Islet of Langerhans (tissue), 1 donor: ENCODE data around the gene SCO2.

Experiments used
- FAIRE-seq: peaks from one replicate; lab custom pipeline; 2011; peaks lifted over from hg19 to GRCh38; lab: Jason Lieb, UNC

Gene SCO2, protein sequence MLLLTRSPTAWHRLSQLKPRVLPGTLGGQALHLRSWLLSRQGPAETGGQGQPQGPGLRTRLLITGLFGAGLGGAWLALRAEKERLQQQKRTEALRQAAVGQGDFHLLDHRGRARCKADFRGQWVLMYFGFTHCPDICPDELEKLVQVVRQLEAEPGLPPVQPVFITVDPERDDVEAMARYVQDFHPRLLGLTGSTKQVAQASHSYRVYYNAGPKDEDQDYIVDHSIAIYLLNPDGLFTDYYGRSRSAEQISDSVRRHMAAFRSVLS

DNA sequence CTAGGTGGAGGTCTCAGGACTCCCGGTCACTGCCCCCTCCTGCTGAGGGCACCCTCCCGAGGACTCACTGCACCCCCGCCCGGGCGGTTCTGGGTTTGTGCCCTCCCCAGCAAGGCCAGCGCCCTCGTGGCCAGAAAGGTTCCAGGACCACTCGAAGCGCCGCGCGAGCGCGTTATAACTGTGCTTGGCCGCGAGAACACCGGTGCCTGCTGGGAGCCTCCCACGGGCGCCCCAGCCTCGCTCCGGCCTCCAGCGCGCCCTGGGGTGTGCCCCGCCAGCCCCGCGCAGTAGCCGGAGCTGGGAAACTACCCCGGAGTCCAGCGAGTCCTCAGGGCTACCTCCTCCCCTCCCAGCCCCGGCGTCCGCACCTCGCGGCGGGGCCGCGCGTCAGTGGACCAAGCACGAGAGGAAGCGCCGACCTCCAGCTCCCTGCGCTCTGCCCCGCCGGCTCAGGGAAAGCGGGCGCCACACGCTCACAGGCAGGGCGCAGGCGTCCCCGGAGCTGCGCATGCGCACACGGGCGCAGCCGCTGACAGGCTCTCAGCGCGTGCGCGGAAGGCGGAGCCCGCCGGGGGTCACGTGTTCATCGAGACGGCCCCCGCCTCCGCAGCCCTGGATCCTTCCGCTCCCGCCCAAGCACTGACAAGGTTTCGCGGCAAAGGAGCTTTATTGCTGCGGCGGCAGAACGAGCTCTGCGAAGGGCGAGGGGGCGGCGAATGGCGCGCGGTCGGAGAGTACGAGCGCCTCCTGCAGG lies at the start of gene SCO2:
TSS of gene SCO2 (minus strand) at position 495 of the 754 bp plus-strand sequence. CDS start 1,187 bp downstream, outside the sequence.
- no peak for FAIRE-seq

DNA sequence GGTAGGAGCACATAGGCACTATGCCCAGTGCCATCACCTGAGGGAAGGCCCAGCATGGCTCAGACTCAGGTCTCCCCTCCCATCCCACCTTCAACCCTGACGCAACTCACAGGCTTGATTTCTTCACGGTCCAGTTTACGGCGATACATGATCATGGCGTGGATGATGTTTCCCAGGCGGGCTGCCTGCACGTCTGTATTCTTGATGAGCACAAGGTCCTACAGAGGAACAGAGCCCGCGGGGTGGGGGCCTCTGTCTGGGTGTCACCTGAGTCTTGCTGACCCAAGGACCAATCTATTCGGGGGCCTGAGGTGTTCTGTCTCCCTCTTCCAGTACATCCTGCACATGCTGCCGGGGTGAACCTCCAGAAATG lies 49.0 kb upstream of the SCO2 start:
- no peak for FAIRE-seq

DNA sequence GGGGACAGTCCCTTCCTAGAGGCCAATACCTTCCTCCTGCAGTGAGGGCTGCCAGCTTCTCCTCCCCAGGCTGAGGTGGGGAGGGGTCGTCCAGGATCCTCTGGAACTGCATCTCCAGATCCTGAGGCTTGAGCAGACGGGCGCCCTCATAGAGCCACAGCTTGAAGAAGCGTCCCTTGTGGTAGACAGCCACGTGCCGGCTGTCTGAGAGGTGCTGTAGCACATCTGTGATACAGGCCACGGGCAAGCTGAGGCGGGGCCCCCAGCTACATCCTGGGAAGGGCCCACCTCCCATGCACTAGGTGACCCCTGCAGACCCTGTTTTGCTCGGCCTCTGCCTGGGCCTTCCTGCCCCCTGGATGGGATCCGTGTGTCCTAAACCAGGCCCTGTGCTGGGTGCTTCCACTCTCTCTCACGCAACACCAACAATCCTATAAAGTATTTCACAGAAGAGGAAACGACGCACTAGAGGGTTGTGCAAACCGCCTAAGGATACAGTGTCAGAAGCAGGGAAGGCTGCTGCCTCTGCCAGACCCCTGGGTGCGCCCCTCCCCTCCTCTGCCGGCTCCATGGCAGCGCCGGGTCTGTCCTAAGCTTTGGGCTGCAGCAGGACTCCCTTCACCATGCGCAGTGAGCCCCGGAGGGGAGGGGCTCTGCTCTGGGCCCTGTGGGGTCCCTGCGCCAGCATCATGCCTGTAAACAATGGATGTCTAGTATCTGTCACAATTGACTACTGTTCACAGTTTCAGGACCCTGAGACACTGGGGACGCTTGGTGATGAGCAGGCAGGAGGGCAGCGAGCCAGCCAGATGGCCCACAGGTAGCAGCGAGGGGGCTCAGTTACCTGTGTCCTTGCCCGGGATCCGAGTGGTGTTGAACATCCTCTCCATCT lies 48.3 kb upstream of the SCO2 start:
- FAIRE-seq = no peak

DNA sequence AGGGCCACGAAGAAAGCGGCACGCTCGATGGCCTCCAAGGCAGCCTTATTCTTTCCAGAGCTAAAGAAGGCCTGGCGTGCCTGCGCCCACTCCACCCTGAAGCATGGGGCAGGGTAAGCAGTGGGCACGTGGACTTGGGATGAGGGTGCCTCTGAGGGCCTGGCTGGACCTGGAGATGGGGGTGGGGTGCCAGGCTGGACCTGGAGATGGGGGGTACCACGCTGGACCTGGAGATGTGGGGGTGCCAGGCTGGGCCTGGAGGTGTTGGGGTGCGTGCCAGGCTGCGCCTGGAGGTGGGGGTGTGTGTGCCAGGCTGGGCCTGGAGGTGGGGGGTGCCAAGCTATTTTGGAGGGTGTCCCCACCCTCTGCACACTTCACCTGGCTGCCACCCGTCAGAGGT lies 47.6 kb upstream of the SCO2 start:
- no peak for FAIRE-seq

DNA sequence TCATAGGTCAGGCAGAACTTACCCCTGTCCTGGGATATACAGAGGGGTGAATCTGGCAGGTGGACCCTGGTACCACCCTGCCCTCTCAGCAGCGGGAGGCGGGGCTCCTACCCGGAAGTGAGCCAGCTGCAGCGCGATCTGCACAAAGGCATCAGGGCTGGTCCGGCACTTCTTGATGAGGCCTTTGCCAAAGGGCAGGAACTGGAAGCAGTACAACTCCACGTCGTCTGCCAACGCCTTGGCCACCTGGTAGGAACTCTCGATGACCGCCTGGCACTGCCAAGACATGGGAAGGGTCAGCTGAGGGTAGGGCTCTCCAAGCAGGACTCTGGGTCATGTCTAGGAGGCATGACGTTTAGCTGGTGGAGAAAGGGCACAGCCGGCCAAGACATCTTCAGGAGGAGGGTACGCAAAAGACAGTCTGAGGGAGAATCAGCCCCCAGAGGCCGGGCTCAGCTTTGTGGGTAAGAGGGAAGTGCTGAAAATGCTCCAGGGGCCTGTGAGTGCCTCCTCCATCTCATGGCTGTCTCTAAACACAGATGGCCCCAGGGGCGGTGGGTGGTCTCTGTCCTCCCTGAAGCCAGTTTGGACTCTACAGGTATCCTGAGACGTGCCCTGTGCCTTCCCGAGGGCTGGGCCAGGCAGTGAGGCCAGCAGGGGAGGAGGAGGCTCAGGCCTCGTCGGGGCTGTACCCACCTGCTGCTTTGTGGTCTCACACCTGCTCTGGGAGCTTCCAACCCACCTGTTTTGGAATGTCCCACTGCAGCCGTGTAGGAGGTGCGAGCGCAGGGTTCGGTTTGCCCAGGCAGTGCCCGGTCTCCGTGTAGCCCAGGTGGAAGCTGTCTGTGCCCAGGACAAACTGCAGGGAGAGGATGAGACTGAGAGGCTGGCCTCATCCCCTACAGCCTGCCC lies 46.1 kb upstream of the SCO2 start:
- FAIRE-seq = no peak

DNA sequence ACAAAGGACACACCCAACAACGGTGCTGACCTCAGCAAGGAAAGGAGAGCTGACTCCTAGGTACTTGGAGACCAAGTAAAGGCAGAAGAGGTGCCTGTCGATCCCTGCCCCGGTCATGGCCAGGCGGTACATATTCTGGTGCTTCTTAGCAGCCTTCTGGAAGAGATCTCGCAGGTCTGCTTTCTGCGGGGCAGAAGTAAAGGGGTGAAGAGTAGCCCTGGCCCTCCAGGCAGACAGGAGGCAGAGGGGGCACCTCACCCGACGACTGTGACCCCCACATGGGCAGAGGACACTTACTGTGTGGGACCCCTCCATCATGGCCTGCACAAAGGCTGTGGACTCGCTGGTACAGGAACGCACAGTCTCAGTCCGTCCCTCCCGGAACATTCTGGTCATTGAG lies 45.5 kb upstream of the SCO2 start:
- FAIRE-seq = no peak

DNA sequence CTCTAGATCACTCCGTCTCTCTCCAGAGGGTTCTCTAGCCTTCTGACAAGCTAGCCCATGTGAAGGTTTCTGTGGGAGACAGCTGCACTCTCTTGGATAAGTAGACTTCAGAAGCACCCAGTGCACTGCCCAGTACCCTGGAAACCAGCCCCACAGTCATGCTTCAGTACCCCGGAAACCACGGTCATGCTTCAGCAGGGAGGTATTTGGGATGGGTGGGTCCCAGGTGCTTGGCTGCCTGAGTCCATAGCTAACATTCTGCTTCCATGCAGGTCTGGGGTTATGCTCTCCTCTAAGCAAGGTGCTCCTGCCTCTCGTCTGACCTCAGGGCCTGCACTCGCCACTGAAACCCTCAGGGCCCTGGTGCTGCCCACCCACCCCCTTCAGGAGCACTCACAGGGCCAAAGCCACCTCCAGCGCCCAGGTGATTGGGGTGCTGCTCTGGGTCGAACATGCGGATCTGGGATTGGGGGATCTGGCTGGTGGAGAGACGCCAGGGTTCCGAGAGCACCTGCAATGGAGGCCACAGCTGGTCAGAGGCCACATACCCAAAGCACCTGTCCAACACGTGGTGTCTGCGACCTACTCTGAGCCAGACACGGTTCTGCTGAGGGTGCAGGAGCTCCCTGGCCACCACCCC lies 44.6 kb upstream of the SCO2 start:
- FAIRE-seq = no peak

DNA sequence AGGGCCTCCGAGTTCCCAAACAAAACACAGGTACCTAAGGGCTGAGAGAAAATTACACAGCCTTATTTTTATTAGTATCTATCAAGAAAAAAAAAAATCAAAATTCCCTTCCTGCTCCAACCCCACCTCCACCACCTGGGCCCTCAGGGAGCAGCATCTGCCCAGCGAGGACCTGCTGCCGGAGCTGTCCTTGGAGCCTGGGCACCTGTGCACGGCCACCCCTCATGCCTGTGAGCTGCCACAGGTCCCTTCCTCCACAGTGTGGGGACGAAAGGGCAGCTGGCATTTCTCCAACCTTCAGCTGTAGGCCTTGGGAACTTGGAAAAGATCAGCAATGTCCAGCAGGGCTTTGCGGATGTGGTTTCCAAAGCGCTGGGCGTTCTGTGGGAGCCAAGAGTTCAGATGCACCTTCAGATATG lies 43.7 kb upstream of the SCO2 start:
- no peak for FAIRE-seq

DNA sequence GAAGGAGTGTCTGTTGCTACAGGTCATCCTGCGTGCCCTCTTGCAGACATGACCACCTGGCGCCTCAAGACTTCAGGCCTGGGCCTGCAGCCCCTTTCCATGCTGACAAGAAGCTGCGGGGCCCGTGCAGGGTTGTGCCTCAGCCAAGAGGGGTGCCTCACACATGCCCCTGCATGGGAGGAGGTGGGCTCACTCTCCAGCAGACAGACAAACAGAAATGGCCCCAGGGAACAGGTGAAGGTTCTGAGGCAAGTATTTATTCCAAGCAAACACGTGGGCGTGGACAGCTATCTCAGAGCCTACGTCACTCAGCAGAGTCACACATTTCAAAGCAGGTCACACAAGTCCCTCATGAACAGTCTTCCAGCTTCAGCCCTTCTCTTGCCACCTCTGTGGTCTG lies 43.2 kb upstream of the SCO2 start:
- no peak for FAIRE-seq

DNA sequence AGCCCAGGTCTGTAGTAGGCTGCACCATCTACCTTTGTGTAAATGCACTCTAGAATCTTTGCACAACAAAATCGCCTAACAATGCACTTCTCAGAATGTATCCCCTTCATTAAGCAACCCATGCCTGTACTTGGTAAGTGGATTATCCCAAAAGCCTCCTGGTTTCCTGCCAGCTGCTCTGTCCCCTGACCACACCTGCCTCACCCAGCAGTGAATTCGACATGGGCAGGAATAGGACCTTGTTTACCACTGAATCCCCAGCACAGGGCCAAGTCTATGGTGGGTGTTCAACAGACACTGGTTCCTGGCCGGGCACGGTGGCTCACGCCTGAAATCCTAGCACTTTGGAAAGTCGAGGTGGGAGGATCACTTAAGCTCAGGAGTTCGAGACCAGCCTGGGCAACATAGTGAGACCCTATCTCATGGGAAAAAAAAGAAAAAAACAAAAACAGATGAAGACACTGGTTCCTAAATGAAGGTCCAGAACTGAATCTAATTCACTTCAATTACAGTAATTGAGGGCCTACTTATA lies 42.4 kb upstream of the SCO2 start:
- no peak for FAIRE-seq

DNA sequence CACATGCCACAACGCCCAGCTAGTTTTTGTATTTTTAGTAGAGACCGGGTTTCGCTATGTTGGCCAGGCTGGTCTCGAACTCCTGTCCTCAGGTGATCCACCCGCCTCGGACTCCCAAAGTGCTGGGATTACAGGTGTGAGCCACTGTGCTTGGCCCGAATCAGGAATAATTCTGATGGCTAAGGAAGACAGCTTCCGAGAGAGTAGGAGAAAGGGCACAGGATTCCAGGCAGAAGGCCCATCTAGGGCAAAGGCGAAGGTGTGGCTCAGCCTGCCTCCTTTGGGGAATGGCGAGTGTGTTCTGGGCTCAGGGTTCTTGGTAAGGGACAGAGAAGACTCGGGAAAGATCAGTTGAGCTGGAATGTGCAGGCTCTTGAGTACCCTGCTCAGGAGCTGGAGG lies 38.9 kb upstream of the SCO2 start:
- no peak for FAIRE-seq

DNA sequence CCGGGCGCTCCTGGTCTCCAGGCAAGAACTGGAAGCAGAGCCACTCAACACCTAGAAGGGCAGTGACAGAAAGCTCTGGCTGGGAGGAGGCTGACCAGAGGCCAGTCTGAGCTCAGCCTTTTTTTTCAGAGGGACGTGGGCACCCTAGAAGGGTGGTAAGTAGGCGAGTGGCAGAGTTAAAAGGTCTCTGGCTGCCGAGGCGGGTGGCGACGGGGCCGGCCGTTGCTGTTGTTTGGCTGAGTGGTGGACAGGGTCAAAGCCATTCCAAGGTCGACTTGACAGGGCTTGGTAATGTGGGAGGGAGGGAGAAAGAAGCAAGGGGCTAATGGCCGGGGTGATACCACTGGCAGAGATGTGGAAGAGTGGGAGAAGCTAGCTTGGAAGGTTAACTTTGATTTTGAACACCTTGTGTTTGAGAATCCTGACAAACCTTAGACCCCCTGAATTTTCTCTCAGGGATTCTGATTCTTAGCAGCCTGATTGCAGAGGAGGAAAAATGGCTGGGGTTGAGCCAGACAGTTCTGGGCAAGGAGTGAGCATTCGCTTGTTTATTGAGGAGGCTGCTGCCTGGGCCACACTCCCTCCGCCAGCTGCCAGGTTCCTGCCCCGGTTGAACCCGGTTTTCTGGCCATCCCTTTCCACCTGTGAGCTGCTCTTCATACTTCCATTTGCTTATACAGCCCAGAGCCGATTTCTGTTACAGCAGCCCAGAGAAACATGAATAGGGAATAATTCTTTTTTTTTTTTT lies 38.2 kb upstream of the SCO2 start:
- no peak for FAIRE-seq

DNA sequence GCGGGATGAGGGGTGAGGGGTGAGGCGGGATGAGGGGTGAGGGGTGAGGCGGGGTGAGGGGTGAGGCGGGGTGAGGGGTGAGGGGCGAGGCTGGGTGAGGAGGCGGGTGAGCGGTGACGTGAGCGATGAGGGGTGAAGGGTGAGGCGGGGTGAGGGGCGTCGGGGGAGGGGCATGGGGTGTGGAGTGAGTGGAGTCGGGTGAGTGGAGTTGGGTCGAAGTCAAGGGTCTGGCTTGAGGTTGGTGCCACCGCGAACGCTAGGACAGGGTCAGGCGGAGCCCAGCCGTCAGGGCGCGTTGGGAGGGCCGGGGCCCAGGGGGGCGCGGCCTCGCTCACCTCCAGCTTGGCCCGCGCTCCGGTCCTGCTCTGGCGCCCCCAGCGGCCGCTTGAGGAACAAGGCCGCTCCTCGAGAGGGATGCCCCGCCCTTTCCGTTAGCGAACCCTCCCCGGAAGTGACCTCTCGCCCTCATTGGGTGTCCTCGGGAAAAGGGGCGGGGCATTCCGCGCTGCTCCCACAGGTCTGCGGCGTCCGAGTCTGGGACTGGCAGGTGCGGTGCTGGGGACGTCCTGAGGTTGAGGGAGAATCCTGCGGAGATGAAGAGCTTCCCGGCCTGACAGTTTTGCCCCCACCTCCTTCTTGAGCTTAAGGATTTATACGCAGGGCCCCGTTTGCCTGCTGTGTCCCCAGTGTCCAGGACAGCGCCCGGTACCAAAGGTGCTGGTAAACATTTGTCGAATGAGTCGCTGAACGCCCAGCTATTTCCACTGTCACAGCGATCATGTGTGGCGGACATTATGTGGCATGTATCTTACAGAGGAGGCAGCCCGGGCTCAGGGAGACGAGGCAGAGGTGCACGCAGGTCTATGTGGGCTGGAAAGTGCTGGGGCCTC lies 37.4 kb upstream of the SCO2 start, which contains the start of gene SYCE3:
TSS of gene SYCE3 (minus strand) at position 397 of the 890 bp plus-strand sequence. CDS start 6,514 bp downstream, outside the sequence.
- no peak for FAIRE-seq

DNA sequence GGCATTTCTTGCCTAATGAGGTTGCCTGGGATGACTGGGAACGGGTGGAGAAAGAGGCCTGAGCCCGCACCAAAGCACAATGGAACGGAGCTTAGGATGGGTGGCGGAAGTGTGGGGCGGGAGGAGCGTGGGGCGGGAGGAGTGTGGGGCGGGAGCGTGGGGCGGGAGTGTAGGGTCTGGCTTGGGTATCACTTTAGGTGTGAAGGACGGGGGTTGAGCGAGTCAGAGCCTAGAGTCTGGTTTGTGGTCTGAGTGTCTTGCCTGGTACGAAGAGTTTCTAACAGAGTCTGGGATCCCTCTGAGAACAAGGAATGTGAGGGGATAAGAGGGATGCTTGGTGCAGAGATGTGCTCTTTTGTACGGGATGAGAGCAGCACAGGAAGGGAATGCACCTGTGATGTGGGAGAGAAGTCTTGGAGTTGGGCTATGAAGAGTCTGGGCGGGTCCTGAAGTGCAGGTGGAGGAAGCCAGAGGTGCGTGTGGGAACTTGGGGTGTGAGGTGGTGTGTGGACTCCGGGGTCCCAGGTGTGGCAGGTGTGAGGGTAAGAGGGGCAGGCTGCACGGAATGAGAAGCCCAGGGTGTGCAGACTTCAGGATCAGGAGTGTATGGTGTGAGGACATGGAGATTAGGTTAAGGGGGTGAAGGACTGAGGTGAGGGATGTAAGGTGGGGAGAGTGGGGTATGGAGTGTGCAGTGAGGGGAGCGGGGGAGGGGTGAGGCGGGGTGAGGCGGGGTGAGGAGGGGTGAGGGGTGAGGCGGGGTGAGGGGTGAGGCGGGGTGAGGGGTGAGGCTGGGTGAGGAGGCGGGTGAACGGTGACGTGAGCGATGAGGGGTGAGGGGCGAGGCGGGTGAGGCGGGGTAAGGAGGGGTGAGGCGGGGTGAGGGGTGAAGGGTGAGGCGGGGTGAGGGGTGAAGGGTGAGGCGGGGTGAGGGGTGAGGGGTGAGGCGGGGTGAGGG lies 36.3 kb upstream of the SCO2 start:
- FAIRE-seq = no peak

DNA sequence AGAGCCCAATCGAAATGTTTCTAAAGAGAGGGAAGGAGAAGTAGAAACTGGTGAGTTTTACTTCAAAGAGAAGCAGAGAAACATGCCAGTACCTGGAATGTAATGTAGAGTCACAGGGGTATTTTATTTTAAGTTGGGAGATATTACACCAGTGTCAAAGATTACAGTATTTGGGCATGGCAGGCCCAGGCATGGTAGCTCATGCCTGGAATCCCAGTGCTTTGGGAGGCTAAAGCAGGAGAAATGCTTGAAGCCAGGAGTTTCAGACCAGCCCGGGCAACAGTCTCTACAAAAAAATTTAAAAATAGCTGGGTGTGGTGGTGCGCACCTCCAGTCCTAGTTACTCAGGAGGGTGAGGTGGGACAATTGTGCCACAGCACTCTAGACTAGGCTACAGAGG lies 34.6 kb upstream of the SCO2 start:
- FAIRE-seq = no peak

DNA sequence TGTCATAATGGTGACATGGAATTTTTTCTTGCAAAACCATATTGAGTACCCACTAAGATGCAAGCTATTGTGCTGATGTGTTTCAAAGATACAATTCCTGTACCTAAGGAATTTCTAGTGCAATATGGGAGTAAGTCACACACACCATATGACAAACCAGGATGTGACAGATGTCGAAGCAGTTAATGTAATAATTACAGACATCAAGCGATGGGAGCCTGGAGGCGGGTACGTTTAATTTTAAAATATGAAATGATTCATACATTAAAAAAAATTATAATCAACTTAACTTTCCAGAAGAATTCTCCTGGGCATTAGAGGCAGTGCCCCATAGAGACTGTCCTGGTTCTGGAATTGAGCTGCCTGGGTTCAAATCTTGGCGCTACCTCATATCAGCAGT lies 31.3 kb upstream of the SCO2 start:
- no peak for FAIRE-seq

DNA sequence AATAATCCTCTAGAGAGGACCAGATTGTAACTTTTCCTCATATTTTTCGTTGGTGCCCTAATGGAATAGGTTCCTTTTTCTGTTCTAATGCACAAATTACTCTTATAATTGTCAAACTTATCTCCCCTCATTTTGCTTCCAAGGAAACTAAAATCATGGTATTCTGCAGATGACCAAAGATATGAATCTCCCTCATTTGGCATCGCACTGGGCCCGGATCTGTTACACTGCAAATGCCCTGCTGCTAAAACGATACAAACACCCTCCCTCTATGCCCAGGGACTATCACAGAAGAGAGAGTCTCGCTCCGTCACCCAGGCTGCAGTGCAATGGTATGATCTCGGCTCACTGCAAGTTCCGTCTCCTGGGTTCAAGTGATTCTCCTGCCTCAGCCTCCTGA lies 27.9 kb upstream of the SCO2 start:
- no peak for FAIRE-seq

DNA sequence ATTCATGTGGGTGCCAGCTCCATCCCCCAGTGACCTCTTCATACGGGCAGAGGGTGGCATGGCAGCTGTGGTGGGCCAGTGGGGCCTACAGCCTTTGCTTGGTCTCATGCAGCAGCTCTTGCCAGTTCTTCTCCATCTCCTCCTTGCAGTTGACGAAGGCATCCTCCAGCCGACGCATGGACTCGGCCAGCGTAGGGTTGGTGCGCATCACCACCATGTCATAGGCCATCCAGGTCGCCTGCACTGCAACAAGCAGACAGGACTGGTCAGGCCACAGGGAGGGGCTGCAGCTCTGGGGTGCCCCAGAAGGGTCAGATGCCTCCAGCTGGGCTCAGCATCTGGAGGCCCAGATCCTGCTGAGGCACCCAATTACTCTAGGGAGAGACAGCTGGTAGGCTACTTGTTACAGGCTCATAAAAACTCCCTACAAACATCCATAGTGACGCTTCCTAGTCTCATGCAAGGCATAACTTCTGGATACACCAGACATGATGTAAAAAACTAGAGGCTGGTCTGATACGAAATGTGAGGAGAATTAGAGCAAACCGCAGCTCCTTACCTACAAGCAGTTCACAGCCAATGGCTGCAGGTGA lies 25.9 kb upstream of the SCO2 start:
- FAIRE-seq = no peak
